ENCODE measurements around the gene AFF3. TPM values are rescaled to one million over a fixed set of nuclear protein-coding genes. Genes with fewer than 3 reads are reported as not detected.

Gene AFF3
- total and polyA plus RNA-seq, 12 donors, result 1.1 to 7.5 (median 3.9) TPM

GRCh38 chr2:99572373-99573164, 569.8 kb downstream of the AFF3 start:
- 79 to 92% (median 81%) methylated on average over 11 to 13 of the region's 13 CpGs for WGBS, 4 donors
- H3K9me3 ChIP-seq (replicated peaks in 1 of 3), result no peaks in the 10 kb centered on the region
- intact Hi-C loops (cut with DNase I), result no loop called here
- DNase-seq, result peak in 1 of 7 donors; percentile 1
- no peak overlapping the region for H3K4me3 ChIP-seq
- no peaks in the 10 kb centered on the region for H3K27me3 ChIP-seq
- TF ChIP-seq CTCF (IDR thresholded peaks at IDR 0.05) (no peak), POLR2A (IDR thresholded peaks at IDR 0.05) (no peak)
- no peaks in the 10 kb centered on the region for H3K4me1 ChIP-seq (replicated peaks in 1 of 2)
- H3K36me3 ChIP-seq (replicated peaks in 1 of 2), result no peaks in the 10 kb centered on the region
- H3K27ac ChIP-seq, result no peak overlapping the region

GRCh38 chr2:99571954-99572353, 570.4 kb downstream of the AFF3 start:
- Histone ChIP-seq H3K27ac (no peak overlapping the region), H3K9me3 (replicated peaks in 1 of 3) (no peaks in the 10 kb centered on the region), H3K4me1 (replicated peaks in 1 of 2) (no peaks in the 10 kb centered on the region), H3K4me3 (no peak overlapping the region), H3K27me3 (no peaks in the 10 kb centered on the region), H3K36me3 (replicated peaks in 1 of 2) (no peaks in the 10 kb centered on the region)
- no peak for DNase-seq
- TF ChIP-seq CTCF (IDR thresholded peaks at IDR 0.05), result no peak
- no peak for TF ChIP-seq POLR2A (IDR thresholded peaks at IDR 0.05)
- 37 to 69% (median 49%) methylated on average over 2 of the region's 2 CpGs for WGBS, 4 donors
- intact Hi-C loops (cut with DNase I), result no loop called here

- Histone ChIP-seq H3K4me3 (no peak overlapping the region), H3K4me1 (replicated peaks in 1 of 2) (no peaks in the 10 kb centered on the region), H3K27ac (no peak overlapping the region), H3K27me3 (no peaks in the 10 kb centered on the region), H3K36me3 (replicated peaks in 1 of 2) (no peaks in the 10 kb centered on the region), H3K9me3 (replicated peaks in 1 of 3) (no peaks in the 10 kb centered on the region)
- intact Hi-C loops (cut with DNase I), result no loop called here
- 67 to 88% (median 83%) methylated on average over 3 to 4 of the region's 4 CpGs for WGBS, 4 donors
- DNase-seq, result no peak
- TF ChIP-seq CTCF (IDR thresholded peaks at IDR 0.05) (no peak), POLR2A (IDR thresholded peaks at IDR 0.05) (no peak)
Measured at GRCh38 chr2:99571533-99571932, 570.9 kb downstream of the AFF3 start.

GRCh38 chr2:99571021-99571420, 571.4 kb downstream of the AFF3 start:
- Histone ChIP-seq H3K9me3 (replicated peaks in 1 of 3) (no peaks in the 10 kb centered on the region), H3K36me3 (replicated peaks in 1 of 2) (no peaks in the 10 kb centered on the region), H3K4me3 (no peak overlapping the region), H3K27ac (no peak overlapping the region), H3K4me1 (replicated peaks in 1 of 2) (no peaks in the 10 kb centered on the region), H3K27me3 (no peaks in the 10 kb centered on the region)
- intact Hi-C loops (cut with DNase I), result no loop called here
- TF ChIP-seq POLR2A (IDR thresholded peaks at IDR 0.05), result no peak
- no peak for DNase-seq
- WGBS, 4 donors, result 83 to 88% (median 86%) methylated on average over 4 of the region's 4 CpGs

GRCh38 chr2:99569386-99569785, 573.0 kb downstream of the AFF3 start:
- WGBS, 4 donors, result 91 to 95% (median 93%) methylated on average over 5 of the region's 5 CpGs
- intact Hi-C loops (cut with DNase I), result no loop called here
- H3K4me3 ChIP-seq, result no peak overlapping the region

More at GRCh38 chr2:99569386-99569785, 573.0 kb downstream of the AFF3 start:
- H3K36me3 ChIP-seq (replicated peaks in 1 of 2), result no peaks in the 10 kb centered on the region
- no peak for TF ChIP-seq CTCF (IDR thresholded peaks at IDR 0.05)
- no peak for TF ChIP-seq POLR2A (IDR thresholded peaks at IDR 0.05)
- no peak for DNase-seq
- H3K9me3 ChIP-seq (replicated peaks in 1 of 3), result no peaks in the 10 kb centered on the region
- H3K27ac ChIP-seq, result no peak overlapping the region
- no peaks in the 10 kb centered on the region for H3K27me3 ChIP-seq
- no peaks in the 10 kb centered on the region for H3K4me1 ChIP-seq (replicated peaks in 1 of 2)
